Measurements from ENCODE around the gene DHCR7. TPM values are rescaled to one million over a fixed set of nuclear protein-coding genes. Genes with fewer than 3 reads are reported as not detected.

DHCR7 gene
- total RNA-seq, 1 donor from 2014 or later = 98.2 TPM

DNA sequence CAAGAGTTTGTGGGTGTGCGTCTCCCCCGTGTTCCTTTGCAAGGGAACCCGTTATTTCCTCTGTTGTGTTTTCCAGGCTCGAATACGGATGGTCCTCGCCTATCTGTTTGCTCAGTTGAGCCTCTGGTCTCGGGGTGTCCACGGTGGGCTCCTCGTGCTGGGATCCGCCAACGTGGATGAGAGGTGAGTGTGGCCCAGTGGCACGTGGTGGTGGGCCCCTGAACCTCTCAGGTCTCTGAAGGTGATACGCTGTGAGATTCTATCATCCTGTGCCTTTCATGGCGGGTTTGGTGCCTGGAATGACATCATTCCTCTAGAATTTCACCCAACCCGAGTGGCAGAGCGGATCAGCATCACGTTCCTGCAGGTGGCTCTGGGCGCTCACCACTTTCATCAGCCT, 37.3 kb upstream of the DHCR7 start:
- Mint-ChIP-seq H3K4me1 (peaks cover 33% of the 10 kb centered on the region), H3K36me3 (peaks cover 52% of the 10 kb centered on the region), H3K4me3 (no peak overlapping the region), H3K9me3 (no peaks in the 10 kb centered on the region), H3K27me3 (ENCODE audit: low read depth) (no peaks in the 10 kb centered on the region), H3K27ac (no peak overlapping the region)
- DNase-seq (ENCODE audit: low spot score in 2 of 2, unreplicated experiment in 2 of 2) = no peak
- TF ChIP-seq, protein P1, sequence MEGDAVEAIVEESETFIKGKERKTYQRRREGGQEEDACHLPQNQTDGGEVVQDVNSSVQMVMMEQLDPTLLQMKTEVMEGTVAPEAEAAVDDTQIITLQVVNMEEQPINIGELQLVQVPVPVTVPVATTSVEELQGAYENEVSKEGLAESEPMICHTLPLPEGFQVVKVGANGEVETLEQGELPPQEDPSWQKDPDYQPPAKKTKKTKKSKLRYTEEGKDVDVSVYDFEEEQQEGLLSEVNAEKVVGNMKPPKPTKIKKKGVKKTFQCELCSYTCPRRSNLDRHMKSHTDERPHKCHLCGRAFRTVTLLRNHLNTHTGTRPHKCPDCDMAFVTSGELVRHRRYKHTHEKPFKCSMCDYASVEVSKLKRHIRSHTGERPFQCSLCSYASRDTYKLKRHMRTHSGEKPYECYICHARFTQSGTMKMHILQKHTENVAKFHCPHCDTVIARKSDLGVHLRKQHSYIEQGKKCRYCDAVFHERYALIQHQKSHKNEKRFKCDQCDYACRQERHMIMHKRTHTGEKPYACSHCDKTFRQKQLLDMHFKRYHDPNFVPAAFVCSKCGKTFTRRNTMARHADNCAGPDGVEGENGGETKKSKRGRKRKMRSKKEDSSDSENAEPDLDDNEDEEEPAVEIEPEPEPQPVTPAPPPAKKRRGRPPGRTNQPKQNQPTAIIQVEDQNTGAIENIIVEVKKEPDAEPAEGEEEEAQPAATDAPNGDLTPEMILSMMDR (IDR thresholded peaks at IDR 0.05; ENCODE audit: unreplicated experiment) = no peak

DNA sequence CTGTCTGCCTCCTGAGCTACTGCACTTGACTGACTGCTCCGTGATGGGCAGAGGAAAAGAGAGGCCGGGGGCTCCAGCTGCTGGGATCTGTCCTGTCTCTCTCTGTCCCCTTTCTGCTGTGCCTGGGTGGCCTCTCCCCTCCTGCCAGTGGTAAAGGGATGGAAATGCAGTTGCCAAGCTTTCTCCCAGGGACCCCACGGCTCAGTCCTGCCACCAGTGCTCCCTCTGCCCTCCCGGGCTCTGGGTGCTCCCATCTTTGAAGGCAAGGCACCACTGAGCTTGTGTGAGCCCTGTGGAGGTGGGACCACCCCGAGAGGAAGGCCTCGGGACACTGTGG, 36.8 kb upstream of the DHCR7 start:
- DNase-seq (ENCODE audit: low spot score in 2 of 2, unreplicated experiment in 2 of 2) = no peak
- H3K4me3 Mint-ChIP-seq = no peak overlapping the region
- no peaks in the 10 kb centered on the region for H3K27me3 Mint-ChIP-seq (ENCODE audit: low read depth)
- H3K27ac Mint-ChIP-seq = no peak overlapping the region
- no peaks in the 10 kb centered on the region for H3K9me3 Mint-ChIP-seq
- TF ChIP-seq, protein P1 (IDR thresholded peaks at IDR 0.05; ENCODE audit: unreplicated experiment) = no peak
- H3K4me1 Mint-ChIP-seq = peaks cover 33% of the 10 kb centered on the region
- peaks cover 52% of the 10 kb centered on the region for H3K36me3 Mint-ChIP-seq

DNA sequence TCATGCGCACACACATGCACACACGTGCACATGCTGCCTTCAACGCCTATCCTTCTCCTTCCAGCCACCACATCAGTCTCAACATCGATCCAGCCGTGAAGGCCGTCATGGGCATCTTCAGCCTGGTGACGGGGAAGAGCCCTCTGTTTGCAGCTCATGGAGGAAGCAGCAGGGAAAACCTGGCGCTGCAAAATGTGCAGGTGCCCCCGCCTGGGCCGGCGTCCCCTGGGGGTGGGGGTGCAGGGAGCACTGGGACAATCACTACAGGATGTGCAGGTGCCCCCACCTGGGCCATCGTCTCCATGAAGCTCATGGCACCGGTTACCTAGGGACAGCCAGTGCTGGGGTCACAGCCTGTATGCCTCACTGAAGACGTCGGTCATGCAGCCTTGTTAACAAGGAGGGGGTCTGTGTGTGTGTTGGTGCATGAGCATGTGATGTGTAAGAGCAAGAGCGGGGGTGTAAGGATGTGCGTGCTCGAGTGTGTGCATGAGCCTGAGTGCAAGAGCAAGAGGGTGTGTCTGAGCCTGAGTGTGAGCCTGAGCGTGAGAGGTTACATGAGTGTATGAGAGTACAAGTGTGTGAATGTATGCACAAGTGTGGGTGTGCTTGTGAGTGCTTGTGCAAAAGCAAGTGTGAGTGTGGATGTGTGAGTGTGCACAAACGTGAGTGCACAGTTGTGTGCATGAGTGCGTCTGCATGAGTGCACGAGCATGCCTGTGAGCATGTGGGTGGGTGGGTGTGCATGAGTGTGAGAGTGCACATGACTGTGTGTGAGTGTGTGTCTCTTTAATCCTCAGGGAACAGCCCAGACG, 36.3 kb upstream of the DHCR7 start:
- Mint-ChIP-seq H3K4me1 (peaks cover 29% of the 10 kb centered on the region), H3K27me3 (ENCODE audit: low read depth) (no peaks in the 10 kb centered on the region), H3K36me3 (peaks cover 55% of the 10 kb centered on the region), H3K9me3 (no peaks in the 10 kb centered on the region), H3K27ac (no peak overlapping the region), H3K4me3 (no peak overlapping the region)
- no peak for DNase-seq (ENCODE audit: low spot score in 2 of 2, unreplicated experiment in 2 of 2)
- TF ChIP-seq, protein P1 (IDR thresholded peaks at IDR 0.05; ENCODE audit: unreplicated experiment) = no peak

DNA sequence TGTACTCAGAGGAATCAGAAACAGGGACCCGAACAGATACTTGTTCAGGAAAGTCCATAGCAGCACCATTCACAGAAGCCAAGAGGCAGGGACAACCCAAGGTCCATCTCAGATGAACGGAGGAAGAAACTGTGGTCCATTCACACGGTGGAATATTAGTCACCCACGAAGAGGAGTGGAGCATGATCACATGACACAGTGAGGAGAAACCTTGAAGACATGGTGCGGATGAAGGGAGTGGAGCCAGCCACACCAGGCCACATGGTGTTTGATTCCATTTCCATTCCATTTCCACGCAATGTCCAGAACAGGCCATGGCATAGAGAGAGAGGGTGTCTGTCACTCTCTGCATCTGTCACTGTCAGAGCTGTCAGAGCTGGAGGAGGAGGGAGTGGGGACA, 35.5 kb upstream of the DHCR7 start:
- H3K9me3 Mint-ChIP-seq = no peaks in the 10 kb centered on the region
- H3K27ac Mint-ChIP-seq = no peak overlapping the region
- peaks cover 54% of the 10 kb centered on the region for H3K36me3 Mint-ChIP-seq
- TF ChIP-seq, protein P1 (IDR thresholded peaks at IDR 0.05; ENCODE audit: unreplicated experiment) = no peak
- H3K27me3 Mint-ChIP-seq (ENCODE audit: low read depth) = no peaks in the 10 kb centered on the region
- no peak for DNase-seq (ENCODE audit: low spot score in 2 of 2, unreplicated experiment in 2 of 2)
- peaks cover 22% of the 10 kb centered on the region for H3K4me1 Mint-ChIP-seq
- H3K4me3 Mint-ChIP-seq = no peak overlapping the region

DNA sequence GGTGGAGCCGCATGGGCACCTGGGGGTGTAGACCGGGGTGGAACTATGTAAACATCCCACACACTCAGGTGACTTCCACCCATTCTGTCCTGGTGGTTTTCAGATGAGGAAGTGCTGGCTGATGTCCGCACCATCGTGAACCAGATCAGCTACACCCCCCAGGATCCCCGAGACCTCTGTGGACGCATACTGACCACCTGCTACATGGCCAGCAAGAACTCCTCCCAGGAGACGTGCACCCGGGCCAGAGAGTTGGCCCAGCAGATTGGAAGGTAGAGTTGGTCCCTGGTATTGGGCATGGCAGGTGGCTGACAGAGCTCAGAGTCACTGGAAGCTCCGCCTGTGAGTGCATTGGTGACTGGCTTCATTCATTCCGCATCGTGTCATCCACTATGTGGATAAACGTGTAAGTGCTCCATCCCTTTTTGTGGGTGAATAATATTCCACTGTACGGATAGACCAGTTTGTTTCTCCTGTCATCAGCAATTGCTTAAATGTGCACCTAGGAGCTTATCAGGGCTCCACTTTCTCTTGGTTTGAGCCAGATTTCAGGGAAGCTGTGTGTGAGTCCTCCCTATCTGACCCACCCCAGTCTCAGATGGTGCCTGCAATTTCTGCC, 34.7 kb upstream of the DHCR7 start:
- H3K4me1 Mint-ChIP-seq = peaks cover 14% of the 10 kb centered on the region
- H3K27ac Mint-ChIP-seq = no peak overlapping the region
- no peak overlapping the region for H3K4me3 Mint-ChIP-seq
- no peaks in the 10 kb centered on the region for H3K27me3 Mint-ChIP-seq (ENCODE audit: low read depth)
- H3K36me3 Mint-ChIP-seq = peaks cover 56% of the 10 kb centered on the region
- no peak for DNase-seq (ENCODE audit: low spot score in 2 of 2, unreplicated experiment in 2 of 2)
- H3K9me3 Mint-ChIP-seq = no peaks in the 10 kb centered on the region
- TF ChIP-seq, protein P1 (IDR thresholded peaks at IDR 0.05; ENCODE audit: unreplicated experiment) = no peak

Measured in mesothelial cell of epicardium (in vitro differentiated cells).